Ectodermal cell (in vitro differentiated cells): Measurements from ENCODE around the gene CHAF1A.
A peak's percentile ranks its signal among the peaks of the same experiment; 100 is the strongest.

Source experiments
- H3K27ac ChIP-seq: 2 replicates; pipeline ENCODE4 v1.7.0; 2013; ENCODE audit warnings: mild to moderate bottlenecking, low read depth, low read length; ENCODE audit not compliant: insufficient read depth, poor library complexity, severe bottlenecking
- H3K27me3 ChIP-seq: 2 replicates; pipeline ENCODE4 v1.7.0; 2013; ENCODE audit warnings: mild to moderate bottlenecking, low read length; ENCODE audit not compliant: insufficient read depth, control insufficient read depth, poor library complexity, severe bottlenecking
- H3K36me3 ChIP-seq: one replicate; pipeline ENCODE4 v1.7.0; 2013; ENCODE audit warnings: low read length; ENCODE audit not compliant: control insufficient read depth, insufficient read depth
- H3K4me1 ChIP-seq: one replicate; pipeline ENCODE4 v1.7.0; 2013; ENCODE audit warnings: low read length; ENCODE audit not compliant: control insufficient read depth, insufficient read depth
- H3K4me3 ChIP-seq: 2 replicates; pipeline ENCODE4 v1.7.0; 2013; ENCODE audit warnings: low read depth, low read length, control low read depth; ENCODE audit not compliant: insufficient read depth
- H3K9me3 ChIP-seq: 2 replicates; pipeline ENCODE4 v1.7.0; 2013; ENCODE audit warnings: mild to moderate bottlenecking, low read length, moderate library complexity; ENCODE audit not compliant: control insufficient read depth
- WGBS, 2 experiments: methylation state at CpG; one replicate each; pipeline ENCODE4 v1.1.7; 2013; ENCODE audit warnings: missing lambda C conversion rate in 2 of 2; 5-methylcytosine and 5-hydroxymethylcytosine counted together

CHAF1A gene

DNA sequence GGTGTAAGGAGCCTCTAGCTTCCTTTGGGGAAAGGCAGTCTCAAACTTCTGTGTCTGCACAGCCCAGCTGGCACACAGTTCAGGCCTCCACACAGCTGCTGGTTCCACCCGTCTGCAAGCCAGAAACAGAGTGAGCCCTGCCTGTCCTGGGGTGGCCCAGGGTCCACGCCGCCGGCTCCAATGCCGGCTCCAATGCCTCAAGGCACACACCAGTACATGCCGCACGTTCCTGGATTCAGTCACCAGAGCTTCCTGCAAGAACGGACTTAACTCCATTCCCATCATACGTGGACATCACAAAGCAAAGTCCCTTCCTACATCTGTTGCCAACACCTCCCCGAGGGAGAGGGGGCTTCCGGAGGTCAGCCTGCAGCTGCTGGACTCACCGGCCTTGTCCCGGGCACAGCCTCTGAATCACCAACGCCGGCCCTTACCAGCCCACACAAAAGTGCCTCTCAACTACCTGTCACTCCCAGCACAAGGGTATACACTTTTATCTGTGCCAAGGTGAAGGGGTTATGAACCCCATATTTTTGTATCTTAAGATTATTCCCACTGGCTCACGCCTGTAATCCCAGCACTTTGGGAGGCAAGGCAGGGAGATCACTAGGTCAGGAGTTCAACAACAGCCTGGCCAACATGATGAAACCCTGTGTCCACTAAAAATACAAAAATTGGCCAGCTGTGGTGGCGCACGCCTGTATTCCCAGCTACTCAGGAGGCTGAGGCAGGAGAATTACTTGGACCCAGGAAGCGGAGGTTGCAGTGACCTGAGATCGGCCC, 10.5 kb upstream of the CHAF1A start:
- H3K4me1 ChIP-seq: peaks cover 82% of the 10 kb centered on the region
- no peaks in the 10 kb centered on the region for H3K27me3 ChIP-seq
- H3K4me3 ChIP-seq: no peak overlapping the region
- H3K36me3 ChIP-seq: no peaks in the 10 kb centered on the region
- H3K9me3 ChIP-seq: no peaks in the 10 kb centered on the region
- 85 to 87% methylated on average over 20 of the region's 20 CpGs for WGBS, 2 experiments
- H3K27ac ChIP-seq: peak overlapping the region; percentile 93

DNA sequence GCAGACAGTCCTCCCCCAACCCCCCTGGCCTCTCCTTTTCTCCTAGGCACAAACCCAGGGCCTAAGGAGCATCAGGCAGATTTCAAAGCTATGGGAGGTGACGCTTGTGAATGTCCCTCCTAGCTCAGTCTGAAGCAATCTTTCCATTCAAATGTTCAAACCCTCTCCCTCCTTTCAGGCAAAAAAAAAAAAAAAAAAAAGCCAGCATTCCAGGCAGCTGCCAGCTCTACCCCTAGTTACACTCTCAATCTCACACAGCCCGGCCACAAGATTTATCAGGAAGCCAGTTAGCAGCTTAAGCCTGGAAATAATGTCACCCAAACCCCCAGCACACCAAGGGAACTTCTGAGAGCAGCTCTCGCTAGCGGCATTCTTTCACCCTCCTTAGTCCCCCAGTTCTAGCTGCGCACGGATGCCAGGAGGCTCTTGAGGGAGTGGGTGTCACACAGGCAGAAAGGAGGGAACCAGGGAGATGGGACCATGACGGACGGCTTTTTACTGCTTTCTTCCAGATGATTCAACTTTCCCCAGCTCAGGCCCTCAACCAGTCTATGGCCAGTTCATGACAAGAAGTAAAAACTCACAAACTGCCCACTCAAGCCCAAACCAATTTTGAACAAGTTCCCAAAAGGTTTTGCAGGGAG, 8.4 kb upstream of the CHAF1A start:
- Histone ChIP-seq H3K4me3 (no peak overlapping the region), H3K36me3 (no peaks in the 10 kb centered on the region), H3K27ac (peak overlapping the region; percentile 89), H3K9me3 (no peaks in the 10 kb centered on the region), H3K27me3 (no peaks in the 10 kb centered on the region), H3K4me1 (peaks cover 73% of the 10 kb centered on the region)
- 29 to 31% methylated on average over 8 of the region's 8 CpGs for WGBS, 2 experiments

DNA sequence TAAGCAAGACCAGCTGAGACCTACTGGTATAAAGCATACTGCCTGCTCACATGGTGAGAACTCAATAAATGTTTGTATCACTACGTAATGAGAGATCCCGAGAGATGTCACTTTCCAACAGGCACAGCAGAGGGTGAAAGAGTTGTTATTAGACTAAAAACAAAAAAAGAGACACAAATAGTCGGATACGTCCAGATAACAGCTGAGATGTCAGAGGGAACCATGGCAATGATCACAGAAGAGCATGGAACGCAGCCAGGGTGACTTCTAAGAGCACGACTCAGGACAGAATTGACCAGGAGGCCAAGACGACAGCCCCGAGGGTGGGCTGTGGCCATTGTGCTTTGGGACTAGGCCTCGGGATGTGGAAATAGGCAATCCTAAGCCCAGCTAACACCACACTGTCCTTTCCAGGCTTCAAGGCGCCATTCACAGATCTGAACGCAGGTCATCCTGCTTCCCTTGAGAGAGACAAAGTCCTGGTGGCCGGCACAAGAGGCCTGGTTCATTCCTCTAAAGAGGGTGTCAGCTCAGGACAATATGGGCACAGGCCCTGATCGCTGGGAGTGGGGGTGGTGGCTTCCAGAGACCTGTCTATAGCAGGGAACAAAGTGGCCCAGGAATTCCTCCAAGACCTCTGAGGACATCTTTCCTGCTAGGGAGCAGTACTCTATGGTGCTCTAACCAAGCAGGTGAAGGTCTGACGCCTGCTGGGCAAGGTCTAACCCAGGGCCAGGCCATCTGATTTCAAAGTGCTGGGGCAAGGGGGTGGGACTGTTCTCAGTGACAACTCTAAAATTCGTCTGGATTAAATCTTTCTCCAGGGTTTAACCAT, 5.3 kb upstream of the CHAF1A start:
- peaks cover 48% of the 10 kb centered on the region for H3K4me1 ChIP-seq
- WGBS, 2 experiments: 90 to 92% methylated on average over 15 of the region's 15 CpGs
- no peak overlapping the region for H3K27ac ChIP-seq
- H3K36me3 ChIP-seq: no peaks in the 10 kb centered on the region
- H3K9me3 ChIP-seq: no peaks in the 10 kb centered on the region
- H3K4me3 ChIP-seq: no peak overlapping the region
- no peaks in the 10 kb centered on the region for H3K27me3 ChIP-seq

DNA sequence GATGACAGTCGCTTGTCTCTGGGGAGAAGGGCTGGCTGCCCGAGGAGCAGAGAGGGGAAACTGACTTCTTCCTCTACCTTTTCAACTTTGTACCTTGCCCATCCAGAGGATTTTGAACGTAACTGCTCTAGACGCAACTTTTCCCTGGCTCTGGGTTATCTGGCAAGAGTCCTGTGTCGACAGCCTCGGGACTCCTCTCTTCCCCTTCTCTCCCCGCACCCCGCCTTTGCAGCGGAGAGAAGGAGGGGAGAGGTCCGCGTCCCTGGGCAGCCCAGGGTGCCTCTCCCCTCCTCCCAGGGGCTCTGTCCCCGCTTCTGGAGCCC, 2.7 kb upstream of the CHAF1A start:
- WGBS, 2 experiments: 1% methylated on average over 12 of the region's 12 CpGs
- H3K36me3 ChIP-seq: no peaks in the 10 kb centered on the region
- no peaks in the 10 kb centered on the region for H3K27me3 ChIP-seq
- no peak overlapping the region for H3K27ac ChIP-seq
- peaks cover 32% of the 10 kb centered on the region for H3K4me1 ChIP-seq
- no peaks in the 10 kb centered on the region for H3K9me3 ChIP-seq
- peak overlapping the region; percentile 89 for H3K4me3 ChIP-seq

DNA sequence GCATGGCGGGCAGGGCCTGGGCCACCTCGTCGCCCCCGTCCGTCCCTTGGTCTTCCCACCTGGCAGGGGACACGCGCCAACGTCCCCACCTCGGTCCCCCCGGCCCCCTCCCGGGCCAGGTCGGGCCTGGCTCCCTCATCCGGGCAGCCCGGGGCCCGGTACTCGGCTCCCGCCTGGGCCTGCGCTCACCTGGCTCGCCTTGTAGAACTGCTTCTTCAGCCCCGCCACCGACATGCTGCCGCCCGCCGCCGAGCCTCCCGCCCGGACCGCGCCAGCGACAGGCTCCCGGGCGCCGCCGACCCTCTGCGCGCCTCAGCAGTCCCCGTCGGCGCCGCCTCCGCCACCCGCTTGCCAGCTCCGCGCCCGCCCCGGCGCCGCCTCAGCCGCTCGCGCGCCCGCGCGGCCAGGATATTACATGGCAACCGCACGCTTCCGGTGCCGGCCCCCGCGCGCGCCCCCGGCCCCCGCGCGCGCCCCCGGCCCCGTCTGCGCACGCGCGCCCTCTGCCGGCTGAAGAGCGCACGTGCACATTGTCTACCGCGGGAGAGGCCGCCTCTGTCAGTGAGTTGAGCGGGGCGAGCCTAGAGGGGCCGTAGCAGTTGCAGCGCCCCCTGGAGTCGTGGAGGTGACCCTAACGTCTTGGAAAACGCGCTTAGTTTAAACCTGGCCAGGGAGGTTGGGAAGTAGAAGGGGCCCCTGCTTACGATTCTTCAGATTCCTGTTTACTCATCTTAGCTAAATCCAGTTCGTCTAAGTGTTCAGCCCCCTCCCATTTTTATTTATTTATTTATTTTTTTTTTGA, 2.1 kb upstream of the CHAF1A start, which contains the start of gene SH3GL1:
SH3GL1 (minus strand) TSS at position 413 of the 802 bp plus-strand sequence; CDS start at position 234, 179 bp downstream.
- Histone ChIP-seq H3K27ac (no peak within 1 kb of the TSS), H3K36me3 (no peaks in the 10 kb centered on the region), H3K4me3 (peak within 1 kb of the TSS; percentile 89), H3K4me1 (peaks cover 26% of the 10 kb centered on the region), H3K27me3 (no peaks in the 10 kb centered on the region), H3K9me3 (no peaks in the 10 kb centered on the region)
- 0 to 1% methylated on average over 90 of the region's 90 CpGs for WGBS, 2 experiments

DNA sequence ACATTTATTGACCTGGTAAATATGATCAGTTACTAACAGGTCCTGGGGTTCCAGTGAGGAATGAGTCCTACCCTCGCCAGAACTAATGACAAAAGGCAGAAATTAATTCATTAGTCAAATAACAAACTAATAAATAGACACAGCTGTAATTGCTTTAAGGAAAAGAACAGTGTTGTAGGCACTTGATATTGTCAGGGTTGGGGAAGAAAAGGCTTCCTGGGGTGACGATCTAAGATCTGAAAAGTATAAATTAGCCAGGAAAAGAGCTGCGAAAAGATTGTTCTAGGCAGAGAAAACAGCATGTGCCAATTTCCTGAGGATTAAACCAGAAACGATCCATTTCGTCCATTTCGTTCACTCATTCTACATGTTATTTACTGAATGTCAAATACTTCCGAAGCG, 670 bp upstream of the CHAF1A start:
- 43 to 44% methylated on average over 5 to 8 of the region's 8 CpGs for WGBS, 2 experiments
- H3K9me3 ChIP-seq: no peaks in the 10 kb centered on the region
- peaks cover 25% of the 10 kb centered on the region for H3K4me1 ChIP-seq
- H3K27me3 ChIP-seq: no peaks in the 10 kb centered on the region
- peak overlapping the region; percentile 3 for H3K27ac ChIP-seq
- peak overlapping the region; percentile 5 for H3K4me3 ChIP-seq
- no peaks in the 10 kb centered on the region for H3K36me3 ChIP-seq

DNA sequence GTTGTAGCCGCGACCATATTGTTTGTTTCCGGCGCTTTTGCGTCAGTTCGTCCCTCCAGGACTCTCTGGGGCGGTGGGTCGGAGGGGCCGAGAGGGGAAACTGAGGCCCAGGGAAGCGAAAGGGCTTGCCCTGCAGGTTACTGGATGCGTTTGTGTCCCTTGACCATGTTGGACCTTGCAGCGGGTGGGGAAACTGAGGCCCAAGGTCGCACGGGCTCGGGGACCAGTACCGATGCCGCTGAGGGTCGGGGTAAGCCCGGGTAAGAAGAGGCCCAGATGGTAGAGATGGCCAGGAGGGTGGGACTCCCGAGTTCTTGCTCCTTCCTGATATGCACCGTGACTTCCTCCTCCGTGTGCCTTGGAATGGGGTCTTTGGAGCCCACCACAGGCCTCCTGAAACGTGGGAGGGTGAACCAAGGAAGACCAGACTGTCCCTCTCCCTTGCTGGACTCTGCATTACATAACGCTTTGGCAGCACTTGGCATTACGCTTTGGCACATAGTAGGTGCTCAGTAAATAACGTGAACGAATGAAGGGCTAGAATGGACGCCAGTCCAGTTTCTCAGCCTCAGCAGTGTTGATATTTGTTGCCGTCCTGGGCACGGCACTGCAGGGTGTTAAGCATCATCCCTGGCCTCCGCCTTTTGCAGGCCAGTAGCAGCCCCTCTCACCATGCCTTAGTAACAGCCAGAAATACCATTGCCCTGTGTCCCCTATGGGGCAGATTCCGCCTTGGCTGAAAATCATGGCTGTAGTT, 743 bp downstream of the CHAF1A start:
- Histone ChIP-seq H3K4me1 (peaks cover 16% of the 10 kb centered on the region), H3K36me3 (no peaks in the 10 kb centered on the region), H3K27me3 (no peaks in the 10 kb centered on the region), H3K27ac (peak overlapping the region; percentile 72), H3K4me3 (peak overlapping the region; percentile 89), H3K9me3 (no peaks in the 10 kb centered on the region)
- WGBS, 2 experiments: 5 to 6% methylated on average over 32 of the region's 32 CpGs

DNA sequence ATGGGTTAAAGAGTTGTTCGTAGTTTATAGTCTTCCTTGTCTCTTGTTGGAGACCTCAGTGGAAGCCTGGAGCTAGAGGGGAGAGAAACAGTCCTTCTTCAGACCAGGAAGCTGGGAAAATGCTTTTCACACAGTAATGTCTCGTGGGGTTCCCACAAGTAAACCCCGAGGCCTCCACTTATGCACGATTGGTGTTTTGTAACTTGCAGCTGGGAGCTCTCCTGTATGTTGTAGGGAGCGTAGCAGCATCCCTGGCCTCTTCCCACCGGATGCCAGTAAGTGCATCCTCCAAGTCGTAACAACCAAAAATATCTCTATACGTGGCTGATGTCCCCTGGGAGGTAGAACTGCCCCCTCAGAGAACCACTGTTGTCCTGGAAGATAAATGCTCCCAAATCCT, 3.5 kb downstream of the CHAF1A start:
- H3K4me3 ChIP-seq: no peak overlapping the region
- H3K27me3 ChIP-seq: no peaks in the 10 kb centered on the region
- H3K27ac ChIP-seq: no peak overlapping the region
- H3K9me3 ChIP-seq: no peaks in the 10 kb centered on the region
- WGBS, 2 experiments: 88 to 90% methylated on average over 8 of the region's 8 CpGs
- peaks cover 10% of the 10 kb centered on the region for H3K4me1 ChIP-seq
- peaks cover 14% of the 10 kb centered on the region for H3K36me3 ChIP-seq

DNA sequence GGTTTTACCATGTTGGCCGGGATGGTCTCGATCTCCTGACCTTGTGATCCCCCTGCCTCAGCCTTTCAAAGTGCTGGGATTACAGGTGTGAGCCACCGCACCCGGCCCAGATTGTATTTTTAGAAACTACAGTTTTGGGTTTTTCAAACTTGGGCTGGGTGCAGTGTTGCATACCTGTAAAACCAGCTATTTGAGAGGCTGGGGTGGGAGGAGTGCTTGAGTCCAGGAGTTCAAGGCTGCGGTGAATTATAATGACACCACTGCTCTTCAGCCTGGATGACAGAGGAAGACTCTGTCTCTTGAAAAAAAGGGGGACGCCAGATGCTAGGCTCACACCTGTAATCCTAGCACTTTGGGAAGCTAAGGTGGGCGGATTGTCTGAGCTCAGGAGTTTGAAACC, 4.2 kb downstream of the CHAF1A start:
- Histone ChIP-seq H3K4me3 (no peak overlapping the region), H3K9me3 (no peaks in the 10 kb centered on the region), H3K27ac (no peak overlapping the region), H3K36me3 (peaks cover 14% of the 10 kb centered on the region), H3K4me1 (peaks cover 10% of the 10 kb centered on the region), H3K27me3 (no peaks in the 10 kb centered on the region)
- 91 to 94% methylated on average over 7 of the region's 7 CpGs for WGBS, 2 experiments
